K562 (cell line): Measurements from ENCODE around the gene IFNGR2. TPM values are rescaled to one million over a fixed set of nuclear protein-coding genes. Genes with fewer than 3 reads are reported as not detected.

Source experiments
- ATAC-seq: fragments of 200-7000 bp; cut with Tn5 transposase; 3 replicates; pipeline ENCODE4 v1.9.1; 2020; ENCODE audit warnings: moderate library complexity
- BruUV-seq: library from RNA; stranded (reverse); fragments of 400-500 nt; replicated peaks from 2 replicates; lab custom pipeline; 2021; lab: Mats Ljungman, UMichigan
- CTCF ChIA-PET: fragments of 300-600 bp; formaldehyde crosslinking; extraction: SDS; loops from one replicate; lab custom pipeline; 2021; ENCODE audit warnings: low intra/inter-chr PET ratio; lab: Yijun Ruan, JAX
- POLR2A ChIA-PET: fragments of 300-600, 350-650 bp; sonication (Branson Sonifier 250); formaldehyde crosslinking; extraction: SDS; loops from one replicate; lab custom pipeline; 2021; ENCODE audit warnings: antibody characterized with exemption, inconsistent platforms; lab: Yijun Ruan, JAX
- DNase-seq, 4 experiments: peaks; one replicate each; pipeline versions ENCODE4 v3.0.0 to v3.0.0-alpha.2; 2011 to 2018; ENCODE audit warnings: low spot score in 3 of 4, mixed read lengths in 3 of 4; ENCODE audit errors: extremely low read depth in 1 of 4
- FAIRE-seq: peaks from 2 replicates; lab custom pipeline; 2011; peaks lifted over from hg19 to GRCh38; lab: Jason Lieb, UNC
- H2AFZ ChIP-seq: 2 replicates; pipeline ENCODE4 v1.6.0; 2011; ENCODE audit warnings: low read depth, low read length, control low read depth, inconsistent platforms
- H3K27ac ChIP-seq: fragments of 200-600 bp; 3 replicates; pipeline ENCODE4 v1.8.0; 2011; ENCODE audit warnings: low read depth, mild to moderate bottlenecking, control low read depth, inconsistent platforms, low read length, moderate library complexity, mixed read lengths; ENCODE audit errors: extremely low read depth
- H3K27me3 ChIP-seq, 2 experiments: fragments of 300-600 bp in 1 of 2; 2 replicates in 1 of 2; 3 replicates in 1 of 2; pipeline versions ENCODE4 v1.6.0 to v1.8.0; 2011; ENCODE audit warnings: inconsistent platforms in 2 of 2, low read length in 2 of 2, mild to moderate bottlenecking in 1 of 2, mixed read lengths in 1 of 2, moderate library complexity in 1 of 2; ENCODE audit not compliant: control insufficient read depth in 2 of 2, insufficient read depth in 2 of 2
- H3K36me3 ChIP-seq: fragments of 300-600 bp; 3 replicates; pipeline ENCODE4 v1.8.0; 2011; ENCODE audit warnings: mild to moderate bottlenecking, low read length, inconsistent platforms; ENCODE audit not compliant: control insufficient read depth, insufficient read depth
- H3K4me1 ChIP-seq, 2 experiments: fragments of 200-600 bp in 1 of 2; replicated peaks in 1 of 2; 2 replicates in 1 of 2; 3 replicates in 1 of 2; pipeline versions ENCODE4 v1.5.1 to v1.8.0; 2011; ENCODE audit warnings: inconsistent platforms in 2 of 2, low read length in 2 of 2, mild to moderate bottlenecking in 1 of 2, mixed read lengths in 1 of 2, moderate library complexity in 1 of 2; ENCODE audit not compliant: control insufficient read depth in 2 of 2, insufficient read depth in 2 of 2
- H3K4me2 ChIP-seq: 2 replicates; pipeline ENCODE4 v1.6.1; 2011; ENCODE audit warnings: low read length, control low read depth, inconsistent platforms, mixed read lengths; ENCODE audit not compliant: insufficient read depth
- H3K4me3 ChIP-seq: fragments of 200-600 bp; sonication (generic), shearing (Covaris generic); 2 replicates; pipeline ENCODE4 v1.5.1; 2016; ENCODE audit warnings: control low read depth, inconsistent platforms
- H3K79me2 ChIP-seq: fragments of 200-600 bp; 3 replicates; pipeline ENCODE4 v1.8.0; 2011; ENCODE audit warnings: low read length, inconsistent platforms; ENCODE audit not compliant: control insufficient read depth, insufficient read depth
- H3K9ac ChIP-seq, 2 experiments: 2 replicates each; pipeline versions ENCODE4 v1.6.0 to v1.6.1; 2011; ENCODE audit warnings: low read depth in 2 of 2, low read length in 2 of 2, control low read depth in 1 of 2, inconsistent platforms in 1 of 2, mild to moderate bottlenecking in 1 of 2, mixed read lengths in 1 of 2; ENCODE audit not compliant: insufficient read depth in 1 of 2
- H3K9me1 ChIP-seq: one replicate; pipeline ENCODE4 v1.6.0; 2011; ENCODE audit warnings: inconsistent platforms, mild to moderate bottlenecking, low read length, moderate library complexity; ENCODE audit not compliant: control insufficient read depth, insufficient read depth
- H3K9me3 ChIP-seq: replicated peaks from 2 replicates; pipeline ENCODE4 v1.5.1; 2011; ENCODE audit warnings: low read depth, low read length, inconsistent platforms; ENCODE audit not compliant: control insufficient read depth, insufficient read depth
- H4K20me1 ChIP-seq: replicated peaks from 2 replicates; pipeline ENCODE4 v1.6.1; 2011; ENCODE audit warnings: low read length, inconsistent platforms, mixed read lengths; ENCODE audit not compliant: control insufficient read depth, insufficient read depth
- BCOR ChIP-seq: fragments of 450-650 bp; IDR thresholded peaks from 2 replicates; pipeline ENCODE4 v1.6.1; 2016
- CEBPB ChIP-seq: fragments of 450-650 bp; IDR thresholded peaks from 2 replicates; pipeline ENCODE4 v1.6.1; 2016; ENCODE audit warnings: missing genetic modification characterization, missing compliant biosample characterization
- CHD2 ChIP-seq: IDR thresholded peaks from 2 replicates; pipeline ENCODE4 v1.6.1; 2011; ENCODE audit warnings: low read depth, low read length
- DDX20 ChIP-seq: fragments of 450-650 bp; IDR thresholded peaks from 2 replicates; pipeline ENCODE4 v1.6.1; 2016; ENCODE audit warnings: missing genetic modification characterization, low read depth, mild to moderate bottlenecking, missing compliant biosample characterization, moderate library complexity
- E2F3 ChIP-seq: fragments of 250-450 bp; sonication (Bioruptor Pico); IDR thresholded peaks from 2 replicates; pipeline ENCODE4 v1.4.0; 2020; ENCODE audit warnings: mild to moderate bottlenecking
- ELF2 ChIP-seq: fragments of 250-450 bp; sonication (Bioruptor Pico); IDR thresholded peaks from 2 replicates; pipeline ENCODE4 v1.5.0; 2021; ENCODE audit warnings: mild to moderate bottlenecking
- EZH2 ChIP-seq: IDR thresholded peaks from 2 replicates; pipeline ENCODE4 v1.6.1; 2012; ENCODE audit warnings: low read depth, mild to moderate bottlenecking, inconsistent platforms, low read length, borderline replicate concordance
- GATAD2A ChIP-seq: fragments of 450-650 bp; IDR thresholded peaks from 2 replicates; pipeline ENCODE4 v1.6.1; 2017
- MCM5 ChIP-seq: fragments of 450-650 bp; IDR thresholded peaks from 2 replicates; pipeline ENCODE4 v1.6.1; 2016; ENCODE audit warnings: low read depth
- NR3C1 ChIP-seq: sonication (generic); formaldehyde crosslinking; IDR thresholded peaks from 2 replicates; pipeline ENCODE4 v1.8.1; 2022; ENCODE audit warnings: missing genetic modification reagents
- PCBP1 ChIP-seq: fragments of 200-400 bp; formaldehyde crosslinking; IDR thresholded peaks from 2 replicates; pipeline ENCODE4 v1.6.1; 2018; ENCODE audit warnings: mild to moderate bottlenecking, low read depth, low read length; ENCODE audit not compliant: poor library complexity, severe bottlenecking
- PRMT5 ChIP-seq: sonication (generic); formaldehyde crosslinking; IDR thresholded peaks from 2 replicates; pipeline ENCODE4 v1.5.0; 2020; ENCODE audit warnings: missing genetic modification reagents
- SIN3A ChIP-seq, 2 experiments: fragments of 150-350 bp in 1 of 2; IDR thresholded peaks; 2 replicates each; pipeline ENCODE4 v1.6.1; 2011 to 2016; ENCODE audit warnings: borderline replicate concordance in 2 of 2, low read depth in 2 of 2, low read length in 2 of 2, mild to moderate bottlenecking in 2 of 2, moderate library complexity in 2 of 2; ENCODE audit not compliant: control insufficient read depth in 1 of 2
- SNRNP70 ChIP-seq: fragments of 200-400 bp; formaldehyde crosslinking; optimal IDR thresholded peaks from 2 replicates; pipeline ENCODE3; 2017; ENCODE audit warnings: low read depth, low read length
- TBP ChIP-seq: optimal IDR thresholded peaks from 2 replicates; pipeline ENCODE3; 2011; ENCODE audit warnings: low read depth, low read length, improper control_type of control experiment
- ZBTB11 ChIP-seq, 3 experiments: fragments of 200-800 bp in 1 of 3; fragments of 250-450 bp in 1 of 3; fragments of 450-650 bp in 1 of 3; sonication (Bioruptor Pico) in 1 of 3; sonication (Bioruptor generic) in 1 of 3; formaldehyde crosslinking in 1 of 3; IDR thresholded peaks; 2 replicates each; pipeline versions ENCODE4 v1.6.1 to v1.8.0; 2016 to 2022; ENCODE audit warnings: mild to moderate bottlenecking in 2 of 3, missing genetic modification characterization in 2 of 3, missing compliant biosample characterization in 1 of 3, moderate library complexity in 1 of 3
- ZNF133 ChIP-seq: fragments of 250-450 bp; sonication (Bioruptor Pico); IDR thresholded peaks from 2 replicates; pipeline ENCODE4 v1.4.0; 2020; ENCODE audit warnings: mild to moderate bottlenecking
- ZNF586 ChIP-seq: fragments of 450-650 bp; formaldehyde crosslinking; conservative IDR thresholded peaks from 2 replicates; pipeline ENCODE4 v1.4.0; 2020; ENCODE audit warnings: mild to moderate bottlenecking, moderate library complexity
- ZNF77 ChIP-seq: fragments of 250-450 bp; sonication (Bioruptor Pico); IDR thresholded peaks from 2 replicates; pipeline ENCODE4 v1.5.0; 2020
- WGBS: fragments of 100-300 bp; shearing (Covaris generic); methylation state at CpG from one replicate; pipeline ENCODE4 v1.1.6; 2016; ENCODE audit warnings: low coverage, mixed read lengths; ENCODE audit not compliant: insufficient coverage; ENCODE audit errors: missing lambda C conversion rate; 5-methylcytosine and 5-hydroxymethylcytosine counted together
- in situ Hi-C: fragments of 300-500 bp; cut with MboI; formaldehyde crosslinking; loops from 4 replicates; pipeline ENCODE4 v1.15.0; 2018; ENCODE audit warnings: inconsistent platforms, mixed read lengths
- intact Hi-C: fragments of 100-400 bp; cut with micrococcal nuclease; formaldehyde crosslinking; loops from 2 replicates; pipeline ENCODE4 v1.14.2; 2022
- polyA plus RNA-seq, 8 experiments: library from polyadenylated mRNA; depleted of rRNA in 4 of 8; stranded (reverse) in 5 of 8; unstranded in 3 of 8; fragments of >200 nt; fragmentation: Nextera tagmentation in 2 of 8; fragmentation: Illumina TruSeq in 1 of 8; extraction: Ambion mirVana in 2 of 8; extraction: Trizol in 1 of 8; gene quantifications; 2 replicates each; pipeline versions ENCODE4 v1.2.1 to v1.2.3, GENCODE V29; 2011 to 2014; ENCODE audit warnings: inconsistent platforms in 1 of 8, missing spikeins in 1 of 8
- total RNA-seq, 7 experiments: library from RNA; depleted of rRNA in 6 of 7; stranded (reverse); fragments of >200 nt in 6 of 7; fragmentation: Illumina TruSeq in 2 of 7; extraction: Trizol in 2 of 7; gene quantifications; 2 replicates each; pipeline versions ENCODE4 v1.2.1 to v1.2.3, GENCODE V29; 2011 to 2021; ENCODE audit warnings: low replicate concordance in 1 of 7

Gene IFNGR2
- total and polyA plus RNA-seq, 9 of the 15 experiments (the other 6 are each of a cell fraction or from before 2014, with no cell fraction given): 6.7 to 58.0 (median 28.5) TPM

GRCh38 chr21:33360281-33360680, 42.9 kb upstream of the IFNGR2 start (continued):
- TF ChIP-seq ZNF77 (no peak), E2F3 (CRISPR knock-in tag) (no peak)

- POLR2A ChIA-PET: interaction anchor here (0.5 to 2.0 kb wide), 13 partner anchors 9 to 535 kb away, joined by 3 to 12 read pairs (median 4); partner anchors contain the start of genes IFNAR1 and IL10RB
- BruUV-seq: no TSS peak
- H3K9me3 ChIP-seq: 0 out of 2 replicates have a peak, but pooled peaks cover 2% of the 10 kb centered on the region
- whole genome bisulfite sequencing: 6% methylated on average over 14 of the region's 14 CpGs
- peak overlapping the region; percentile 23 for H3K4me3 ChIP-seq
- H3K27ac ChIP-seq: no peak overlapping the region
- H3K4me1 ChIP-seq: peaks cover 9 to 20% of the 10 kb centered on the region in 2 experiments; a peak in 3 of 5 replicates
- H3K4me2 ChIP-seq: peak overlapping the region; percentile 81
- FAIRE-seq (peak; percentile 85), DNase-seq (peak; percentile 87 to 90 (median 88)), ATAC-seq (peak; percentile 97)
- peak overlapping the region; percentile 83 for H2AFZ ChIP-seq
- no peaks in the 10 kb centered on the region for H3K27me3 ChIP-seq
- H3K36me3 ChIP-seq: peaks cover 4% of the 10 kb centered on the region; the same call in 1 of the 3 replicates
- in situ Hi-C loops: no loop called here
- intact Hi-C loops: loop anchor here (5.0 kb wide), 2 partner anchors 94 to 246 kb away; partner anchors contain the start of gene IL10RB
- H3K9ac ChIP-seq: no peak overlapping the region
- no peaks in the 10 kb centered on the region for H3K9me1 ChIP-seq
- H4K20me1 ChIP-seq: no peaks in the 10 kb centered on the region
- no peaks in the 10 kb centered on the region for H3K79me2 ChIP-seq
- CTCF ChIA-PET: interaction anchor here (0.6 to 2.2 kb wide), 4 partner anchors 14 to 161 kb away, joined by 4 to 14 read pairs (median 8); no protein-coding TSS in a partner anchor
- TF ChIP-seq CEBPB (tag) (no peak), MCM5 (no peak), ZNF133 (CRISPR knock-in tag) (no peak), EZH2 (no peak), CHD2 (no peak), TBP (no peak), PRMT5 (CRISPR knock-in tag) (no peak), NR3C1 (CRISPR knock-in tag) (no peak), DDX20 (tag) (no peak), ELF2 (0 out of 2 replicates have a peak, but pooled peaks have one; percentile 55), GATAD2A (no peak), SNRNP70 (no peak), ZBTB11 (CRISPR knock-in tag; IDR thresholded peaks at IDR 0.05) (no peak), SIN3A (IDR thresholded peaks at IDR 0.05; ENCODE audit: borderline replicate concordance in 2 of 2, control insufficient read depth in 1 of 2, low read depth in 2 of 2, low read length in 2 of 2) (no peak), ZNF586 (CRISPR knock-in tag) (no peak), PCBP1 (no peak), BCOR (no peak)
These were observed 42.2 kb upstream of the IFNGR2 start for GRCh38 chr21:33360881-33361602.
